Uterus (tissue), 2 donors: Measurements from ENCODE around the gene FBXO22.
"Not testable (repeated sequence)": the region's sequence is repeated elsewhere in the genome, so short reads cannot be mapped to it uniquely, and the experiment has no call there.

Experiments
- POLR2A ChIP-seq, 2 donors: fragments of 450-650 bp; IDR thresholded peaks; one replicate each; pipeline ENCODE4 v1.6.1; 2016; ENCODE audit warnings: antibody characterized with exemption in 2 of 2, mild to moderate bottlenecking in 1 of 2, moderate library complexity in 1 of 2
- TF ChIP-seq, protein P1 (sequence below), 4 experiments: fragments of 200-600 bp in 2 of 4; fragments of 450-650 bp in 2 of 4; sonication (generic) in 2 of 4; IDR thresholded peaks; one replicate each; pipeline ENCODE4 v1.5.1; 2016 to 2019; ENCODE audit warnings: antibody characterized with exemption in 4 of 4, mild to moderate bottlenecking in 2 of 4, moderate library complexity in 1 of 4

DNA sequence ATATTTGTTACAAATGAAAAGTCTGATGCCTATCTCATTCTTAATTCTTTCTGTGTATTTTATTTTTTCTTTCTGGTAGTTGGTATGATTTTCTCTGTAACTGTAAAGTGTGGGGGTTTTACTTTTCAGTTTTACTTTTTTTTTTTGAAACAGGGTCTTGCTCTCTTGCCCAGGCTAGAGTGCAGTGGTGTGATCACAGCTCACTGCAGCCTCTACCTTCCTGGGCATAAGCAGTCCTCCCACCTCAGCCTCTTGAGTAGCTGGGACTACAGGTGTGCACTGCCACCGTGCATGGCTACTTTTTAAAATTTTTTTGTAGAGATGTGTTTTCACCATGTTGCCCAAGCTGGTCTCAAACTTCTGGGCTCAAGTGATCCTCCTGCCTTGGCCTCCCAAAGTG is 37.6 kb upstream of the FBXO22 start:
- TF ChIP-seq, protein P1, sequence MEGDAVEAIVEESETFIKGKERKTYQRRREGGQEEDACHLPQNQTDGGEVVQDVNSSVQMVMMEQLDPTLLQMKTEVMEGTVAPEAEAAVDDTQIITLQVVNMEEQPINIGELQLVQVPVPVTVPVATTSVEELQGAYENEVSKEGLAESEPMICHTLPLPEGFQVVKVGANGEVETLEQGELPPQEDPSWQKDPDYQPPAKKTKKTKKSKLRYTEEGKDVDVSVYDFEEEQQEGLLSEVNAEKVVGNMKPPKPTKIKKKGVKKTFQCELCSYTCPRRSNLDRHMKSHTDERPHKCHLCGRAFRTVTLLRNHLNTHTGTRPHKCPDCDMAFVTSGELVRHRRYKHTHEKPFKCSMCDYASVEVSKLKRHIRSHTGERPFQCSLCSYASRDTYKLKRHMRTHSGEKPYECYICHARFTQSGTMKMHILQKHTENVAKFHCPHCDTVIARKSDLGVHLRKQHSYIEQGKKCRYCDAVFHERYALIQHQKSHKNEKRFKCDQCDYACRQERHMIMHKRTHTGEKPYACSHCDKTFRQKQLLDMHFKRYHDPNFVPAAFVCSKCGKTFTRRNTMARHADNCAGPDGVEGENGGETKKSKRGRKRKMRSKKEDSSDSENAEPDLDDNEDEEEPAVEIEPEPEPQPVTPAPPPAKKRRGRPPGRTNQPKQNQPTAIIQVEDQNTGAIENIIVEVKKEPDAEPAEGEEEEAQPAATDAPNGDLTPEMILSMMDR (IDR thresholded peaks at IDR 0.05): not testable (repeated sequence)
- TF ChIP-seq POLR2A (IDR thresholded peaks at IDR 0.05): not testable (repeated sequence)
